Astrocyte (in vitro differentiated cells and primary cell): ENCODE measurements around the gene HTT-AS.

Experiments
- CTCF ChIP-seq: IDR thresholded peaks from 2 replicates; pipeline ENCODE4 v1.5.1; 2011; ENCODE audit warnings: low read depth, mild to moderate bottlenecking, inconsistent platforms, low read length, moderate library complexity; ENCODE audit not compliant: insufficient read depth
- EZH2 ChIP-seq: IDR thresholded peaks from 2 replicates; pipeline ENCODE4 v1.6.1; 2012; ENCODE audit warnings: mild to moderate bottlenecking, low read length, inconsistent platforms; ENCODE audit not compliant: insufficient read depth

GRCh38 chr4:3019145-3019846 is 55.0 kb downstream of the HTT-AS start:
- TF ChIP-seq CTCF (no peak), EZH2 (no peak)
